ENCODE measurements around the gene GMPR. TPM values are rescaled to one million over a fixed set of nuclear protein-coding genes. Genes with fewer than 3 reads are reported as not detected.

Gene GMPR
- total and polyA plus RNA-seq, 10 of the 15 experiments (the other 5 are each of a cell fraction or from before 2014, with no cell fraction given) = 0.15 to 1.8 (median 0.49) TPM; not detected in 1

- no peaks in the 10 kb centered on the region for H3K9me3 ChIP-seq (replicated peaks; ENCODE audit: control insufficient read depth, insufficient read depth, low read length)
- CTCF ChIA-PET = interaction anchor here (7.9 kb wide), 1 partner anchor 14 kb away, joined by 54 read pairs; no protein-coding TSS in a partner anchor
- POLR2A ChIA-PET = no interaction called here
- H3K4me2 ChIP-seq (ENCODE audit: control insufficient read depth, insufficient read depth) = no peak overlapping the region
- no peaks in the 10 kb centered on the region for H4K20me1 ChIP-seq (ENCODE audit: control insufficient read depth, insufficient read depth)
- RAD21 ChIA-PET (ENCODE audit: unreplicated experiment) = no interaction called here
- H3K79me2 ChIP-seq (ENCODE audit: control insufficient read depth, insufficient read depth, low read length) = no peaks in the 10 kb centered on the region
- H3K27ac ChIP-seq (ENCODE audit: control insufficient read depth, insufficient read depth) = no peak overlapping the region
- no peaks in the 10 kb centered on the region for H3K36me3 ChIP-seq (ENCODE audit: control insufficient read depth in 2 of 2, insufficient read depth in 2 of 2, low read length in 1 of 2)
- no peak overlapping the region for H3K4me3 ChIP-seq
- no peak for FAIRE-seq
- intact Hi-C loops (cut with micrococcal nuclease; ENCODE audit: unreplicated experiment) (no loop called here), in situ Hi-C loops (cut with MboI) (no loop called here)
- no TSS peak for BruUV-seq (replicated peaks)
- ATAC-seq = no peak
- SMC1A ChIA-PET (ENCODE audit: uncharacterized antibody, unreplicated experiment) = interaction anchor here (1.1 to 1.5 kb wide), 2 partner anchors 61 to 67 kb away, joined by 3 to 4 read pairs; no protein-coding TSS in a partner anchor
- TF ChIP-seq KLF5 (IDR thresholded peaks at IDR 0.05; ENCODE audit: partially characterized antibody) = no peak
- H3K4me1 ChIP-seq (ENCODE audit: control insufficient read depth, insufficient read depth, low read length) = no peaks in the 10 kb centered on the region
- no peak overlapping the region for H2AFZ ChIP-seq (ENCODE audit: control insufficient read depth, low read depth, low read length)
- H3K9ac ChIP-seq (ENCODE audit: control insufficient read depth, insufficient read depth, low read length) = no peak overlapping the region
- WGBS (ENCODE audit: insufficient coverage, insufficient replicate concordance, low lambda C conversion rate, missing lambda C conversion rate) = 0% methylated on average over 1 of the region's 1 CpG
- no peak for DNase-seq (ENCODE audit: low read depth, low spot score)
- no peaks in the 10 kb centered on the region; a peak in 1 of 4 replicates for H3K27me3 ChIP-seq (replicated peaks in 1 of 2; ENCODE audit: control insufficient read depth in 2 of 2, insufficient read depth in 2 of 2, low read length in 1 of 2)
Observed at GRCh38 chr6:16272201-16272600, 33.8 kb downstream of the GMPR start.

- H3K9me3 ChIP-seq (replicated peaks; ENCODE audit: control insufficient read depth, insufficient read depth, low read length) = no peaks in the 10 kb centered on the region
- WGBS (ENCODE audit: insufficient coverage, insufficient replicate concordance, low lambda C conversion rate, missing lambda C conversion rate) = 50% methylated on average over 1 of the region's 1 CpG
- POLR2A ChIA-PET = interaction anchor here (0.6 kb wide), 1 partner anchor 12 kb away, joined by 3 read pairs; no protein-coding TSS in a partner anchor
- BruUV-seq (replicated peaks) = no TSS peak
- no peak overlapping the region for H3K4me2 ChIP-seq (ENCODE audit: control insufficient read depth, insufficient read depth)
- CTCF ChIA-PET = interaction anchor here (1.4 to 7.9 kb wide), 2 partner anchors 13 to 91 kb away, joined by 3 to 54 read pairs; no protein-coding TSS in a partner anchor
- RAD21 ChIA-PET (ENCODE audit: unreplicated experiment) = interaction anchor here (1.6 kb wide), 1 partner anchor 13 kb away, joined by 4 read pairs; no protein-coding TSS in a partner anchor
- SMC1A ChIA-PET (ENCODE audit: uncharacterized antibody, unreplicated experiment) = interaction anchor here (1.1 kb wide), 1 partner anchor 60 kb away, joined by 3 read pairs; no protein-coding TSS in a partner anchor
- in situ Hi-C loops (cut with MboI) = no loop called here
- no peak overlapping the region for H3K4me3 ChIP-seq
- DNase-seq (ENCODE audit: low read depth, low spot score) (no peak), FAIRE-seq (no peak), ATAC-seq (no peak)
- H3K27me3 ChIP-seq (replicated peaks in 1 of 2; ENCODE audit: control insufficient read depth in 2 of 2, insufficient read depth in 2 of 2, low read length in 1 of 2) = no peaks in the 10 kb centered on the region; a peak in 2 of 4 replicates
- no peak overlapping the region for H3K9ac ChIP-seq (ENCODE audit: control insufficient read depth, insufficient read depth, low read length)
- no peaks in the 10 kb centered on the region for H4K20me1 ChIP-seq (ENCODE audit: control insufficient read depth, insufficient read depth)
- H3K27ac ChIP-seq (ENCODE audit: control insufficient read depth, insufficient read depth) = no peak overlapping the region
- TF ChIP-seq USF2 (IDR thresholded peaks at IDR 0.05; ENCODE audit: borderline replicate concordance, low read depth, low read length) (no peak), BHLHE40 (IDR thresholded peaks at IDR 0.05; ENCODE audit: borderline replicate concordance in 1 of 2, low read depth in 2 of 2, low read length in 1 of 2) (peak in 1 of 2 experiments; percentile 8; a peak in 1 of 4 replicates)
- H2AFZ ChIP-seq (ENCODE audit: control insufficient read depth, low read depth, low read length) = no peak overlapping the region
- H3K36me3 ChIP-seq (ENCODE audit: control insufficient read depth in 2 of 2, insufficient read depth in 2 of 2, low read length in 1 of 2) = no peaks in the 10 kb centered on the region
- no peaks in the 10 kb centered on the region for H3K4me1 ChIP-seq (ENCODE audit: control insufficient read depth, insufficient read depth, low read length)
- no peaks in the 10 kb centered on the region for H3K79me2 ChIP-seq (ENCODE audit: control insufficient read depth, insufficient read depth, low read length)
- intact Hi-C loops (cut with micrococcal nuclease; ENCODE audit: unreplicated experiment) = no loop called here
Observed at GRCh38 chr6:16273256-16273655, 34.9 kb downstream of the GMPR start.
